Smooth muscle cell (in vitro differentiated cells): ENCODE measurements around the gene RAG1. TPM values are rescaled to one million over a fixed set of nuclear protein-coding genes. Genes with fewer than 3 reads are reported as not detected.

Experiments used
- DNase-seq: peaks from one replicate; lab custom pipeline; 2025; ENCODE audit not compliant: unreplicated experiment; lab: John Stamatoyannopoulos, UW
- H2AFZ ChIP-seq: fragments of 200-600 bp; sonication (generic); 2 replicates; pipeline ENCODE4 v1.6.0; 2016; ENCODE audit warnings: antibody characterized with exemption, low read depth, mild to moderate bottlenecking
- H3F3A ChIP-seq: fragments of 200-600 bp; sonication (generic); 2 replicates; pipeline ENCODE4 v1.6.0; 2017; ENCODE audit warnings: antibody characterized with exemption, low read depth
- H3K27ac ChIP-seq: fragments of 200-600 bp; sonication (generic); 2 replicates; pipeline ENCODE4 v1.5.1; 2016; ENCODE audit warnings: low read depth, mild to moderate bottlenecking
- H3K27me3 ChIP-seq: fragments of 200-600 bp; sonication (generic); 2 replicates; pipeline ENCODE4 v1.6.1; 2016; ENCODE audit warnings: low read depth, mild to moderate bottlenecking
- H3K36me3 ChIP-seq: fragments of 200-600 bp; sonication (generic); 2 replicates; pipeline ENCODE4 v1.5.1; 2016; ENCODE audit warnings: low read depth
- H3K4me1 ChIP-seq: fragments of 200-600 bp; sonication (generic); 2 replicates; pipeline ENCODE4 v1.5.1; 2016; ENCODE audit warnings: low read depth
- H3K4me2 ChIP-seq: fragments of 200-600 bp; sonication (generic); 2 replicates; pipeline ENCODE4 v1.6.0; 2016; ENCODE audit warnings: mild to moderate bottlenecking
- H3K4me3 ChIP-seq: fragments of 200-600 bp; sonication (generic); 2 replicates; pipeline ENCODE4 v1.5.1; 2016; ENCODE audit warnings: mild to moderate bottlenecking
- H3K79me2 ChIP-seq: fragments of 200-600 bp; sonication (generic); 2 replicates; pipeline ENCODE4 v1.6.0; 2016; ENCODE audit warnings: low read depth, mild to moderate bottlenecking
- H3K9ac ChIP-seq: fragments of 200-600 bp; sonication (generic); 2 replicates; pipeline ENCODE4 v1.6.0; 2016; ENCODE audit warnings: low read depth
- H3K9me3 ChIP-seq: fragments of 200-600 bp; sonication (generic); replicated peaks from 2 replicates; pipeline ENCODE4 v1.5.1; 2016; ENCODE audit warnings: low read depth
- H4K20me1 ChIP-seq: fragments of 200-600 bp; sonication (generic); 2 replicates; pipeline ENCODE4 v1.6.0; 2016; ENCODE audit warnings: low read depth
- CTCF ChIP-seq: fragments of 200-600 bp; sonication (generic); IDR thresholded peaks from 2 replicates; pipeline ENCODE4 v1.5.1; 2017; ENCODE audit warnings: borderline replicate concordance, mild to moderate bottlenecking, antibody characterized with exemption; ENCODE audit not compliant: insufficient read depth, poor library complexity, severe bottlenecking
- WGBS: methylation state at CpG from one replicate; pipeline ENCODE4 v1.1.7; 2016; ENCODE audit warnings: low lambda C conversion rate; 5-methylcytosine and 5-hydroxymethylcytosine counted together
- polyA plus RNA-seq: library from polyadenylated mRNA; unstranded; fragments of >200 nt; fragmentation: Nextera tagmentation; extraction: Ambion mirVana; gene quantifications from 2 replicates; pipeline ENCODE4 v1.2.1, GENCODE V29; 2016
- total RNA-seq: library from RNA; depleted of rRNA; stranded (reverse); fragments of >200 nt; gene quantifications from 2 replicates; pipeline ENCODE4 v1.2.3, GENCODE V29; 2014

Gene RAG1
- total and polyA plus RNA-seq, 2 experiments from 2014 or later, result 1.7 to 2.7 TPM

DNA sequence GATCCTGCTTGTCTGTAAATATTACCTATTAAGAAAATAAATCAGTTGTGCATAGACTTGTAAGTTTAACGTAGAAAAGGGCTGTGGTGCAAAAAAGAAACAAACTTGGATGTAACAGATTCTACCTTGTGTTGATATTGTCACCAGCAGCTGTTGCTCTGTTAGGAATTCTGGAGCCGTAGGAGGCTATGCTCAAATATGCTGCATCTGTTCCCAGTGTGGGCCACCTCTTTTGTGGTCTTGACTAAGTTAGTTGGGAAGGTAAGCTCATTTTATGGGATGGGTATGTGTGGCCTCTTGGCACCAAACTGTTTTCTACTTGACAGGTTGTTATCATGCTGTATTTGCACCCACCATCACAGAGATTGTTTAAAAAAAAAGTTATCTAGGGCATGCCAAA lies 59.7 kb downstream of the RAG1 start:
- no peaks in the 10 kb centered on the region for H3F3A ChIP-seq
- H4K20me1 ChIP-seq, result no peaks in the 10 kb centered on the region
- H3K4me1 ChIP-seq, result no peaks in the 10 kb centered on the region
- no peaks in the 10 kb centered on the region for H3K79me2 ChIP-seq
- H3K9me3 ChIP-seq, result no peaks in the 10 kb centered on the region
- no peaks in the 10 kb centered on the region for H3K36me3 ChIP-seq
- no peak overlapping the region for H3K9ac ChIP-seq
- H2AFZ ChIP-seq, result no peak overlapping the region
- no peak overlapping the region for H3K4me2 ChIP-seq
- no peak overlapping the region for H3K27ac ChIP-seq
- DNase-seq, result no peak
- no peak for TF ChIP-seq CTCF
- no peaks in the 10 kb centered on the region for H3K27me3 ChIP-seq
- 96% methylated on average over 2 of the region's 2 CpGs for WGBS
- H3K4me3 ChIP-seq, result no peak overlapping the region

GRCh38 chr11:36628141-36628540 lies 60.3 kb downstream of the RAG1 start:
- Histone ChIP-seq H3K4me2 (no peak overlapping the region), H2AFZ (no peak overlapping the region), H3F3A (no peaks in the 10 kb centered on the region), H3K9me3 (no peaks in the 10 kb centered on the region), H3K4me1 (no peaks in the 10 kb centered on the region), H3K79me2 (no peaks in the 10 kb centered on the region), H3K27ac (no peak overlapping the region), H3K27me3 (no peaks in the 10 kb centered on the region), H4K20me1 (no peaks in the 10 kb centered on the region), H3K36me3 (no peaks in the 10 kb centered on the region), H3K4me3 (no peak overlapping the region), H3K9ac (no peak overlapping the region)
- WGBS, result 89% methylated on average over 5 of the region's 5 CpGs
- no peak for TF ChIP-seq CTCF
- DNase-seq, result no peak

- Histone ChIP-seq H3K9me3 (no peaks in the 10 kb centered on the region), H3K4me3 (no peak overlapping the region), H3K27ac (no peak overlapping the region), H3K36me3 (no peaks in the 10 kb centered on the region), H2AFZ (no peak overlapping the region), H4K20me1 (no peaks in the 10 kb centered on the region), H3K4me1 (no peaks in the 10 kb centered on the region), H3K4me2 (no peak overlapping the region), H3K27me3 (no peaks in the 10 kb centered on the region), H3K79me2 (no peaks in the 10 kb centered on the region), H3F3A (no peaks in the 10 kb centered on the region), H3K9ac (no peak overlapping the region)
- no peak for TF ChIP-seq CTCF
- WGBS, result 60% methylated on average over 4 of the region's 4 CpGs
- no peak for DNase-seq
Observed at GRCh38 chr11:36628765-36629244, 61.0 kb downstream of the RAG1 start.

Other genes starting within 250 kb of the RAG1 start
- 18.9 and 19.7 TPM in 2 replicates for gene TRAF6, start 57.7 kb upstream of the RAG1 start, total RNA-seq
- 9.9 and 14.7 TPM in 2 replicates for gene TRAF6, start 57.7 kb upstream of the RAG1 start, polyA plus RNA-seq
- 17.8 and 41.8 TPM in 2 replicates for gene IFTAP, start 26.5 kb downstream of the RAG1 start, total RNA-seq
- gene IFTAP, start 26.5 kb downstream of the RAG1 start, polyA plus RNA-seq, result 24.7 and 33.1 TPM in 2 replicates
- not detected in 2 replicates for gene RAG2, start 30.2 kb downstream of the RAG1 start, total RNA-seq
- not detected in 2 replicates for gene RAG2, start 30.2 kb downstream of the RAG1 start, polyA plus RNA-seq